HG02571 (cell line): ENCODE measurements around the gene TNNT3.
"Not testable (repeated sequence)": the region's sequence is repeated elsewhere in the genome, so short reads cannot be mapped to it uniquely, and the experiment has no call there.

Experiments used
- ATAC-seq: cut with Tn5 transposase; IDR thresholded peaks from one replicate; pipeline ENCODE4 v1.9.1; 2021; ENCODE audit warnings: mild to moderate bottlenecking, moderate library complexity; ENCODE audit not compliant: unreplicated experiment

TNNT3 gene

DNA sequence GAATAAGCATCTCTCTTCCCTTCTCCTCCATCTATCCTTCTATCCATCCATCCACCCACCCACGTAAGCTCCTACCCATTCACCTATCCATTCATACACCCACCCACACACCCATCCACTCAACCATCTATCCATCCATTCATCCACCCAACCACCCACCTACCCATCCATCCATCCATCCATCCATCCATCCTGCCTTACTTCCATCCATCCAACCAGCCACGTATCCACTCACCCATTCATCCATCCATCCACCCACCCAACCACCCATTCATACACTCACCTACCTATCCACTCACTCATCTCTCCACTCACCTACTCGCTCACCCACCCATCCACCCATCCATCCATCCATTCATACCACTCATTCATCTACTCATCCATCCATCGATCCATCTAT lies 13.2 kb downstream of the TNNT3 start:
- ATAC-seq, result no peak

DNA sequence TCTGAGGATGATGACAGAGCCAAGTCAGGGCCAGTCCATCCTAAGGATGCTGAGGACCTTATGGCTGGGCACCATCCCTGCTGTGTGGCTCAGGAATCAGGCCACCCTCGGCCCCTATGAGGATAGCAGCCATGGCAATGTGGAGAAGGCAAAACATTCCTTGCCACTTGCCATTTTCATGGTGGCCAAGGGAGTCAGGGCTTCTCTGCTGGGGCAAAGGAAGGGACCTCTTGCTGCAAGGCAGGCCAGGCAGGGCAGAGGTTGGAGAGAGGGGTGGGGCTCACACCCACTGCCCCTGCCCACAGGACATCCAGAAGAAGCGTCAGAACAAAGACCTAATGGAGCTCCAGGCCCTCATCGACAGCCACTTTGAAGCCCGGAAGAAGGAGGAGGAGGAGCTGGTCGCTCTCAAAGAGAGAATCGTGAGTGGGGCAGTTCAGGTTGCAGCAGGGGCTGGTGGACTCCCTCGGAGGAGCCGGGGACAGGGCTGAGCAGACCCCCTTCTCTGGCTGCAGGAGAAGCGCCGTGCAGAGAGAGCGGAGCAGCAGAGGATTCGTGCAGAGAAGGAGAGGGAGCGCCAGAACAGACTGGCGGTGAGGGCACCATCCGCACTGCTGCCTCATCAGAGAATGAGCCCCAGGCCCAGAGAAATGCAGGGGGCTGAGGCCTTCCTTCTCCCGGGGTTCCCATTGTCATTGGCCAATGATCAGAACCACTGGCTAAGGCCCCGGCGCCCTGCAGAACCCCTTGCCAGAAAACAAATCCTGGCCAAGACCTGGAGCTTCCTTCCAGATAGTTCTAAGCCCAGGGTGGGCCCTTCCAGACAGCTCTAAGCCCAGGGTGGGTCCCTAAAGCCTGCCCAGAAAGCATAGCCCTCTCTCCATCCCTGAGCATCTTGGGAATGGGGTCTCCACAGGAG lies 14.2 kb downstream of the TNNT3 start:
- ATAC-seq, result no peak

DNA sequence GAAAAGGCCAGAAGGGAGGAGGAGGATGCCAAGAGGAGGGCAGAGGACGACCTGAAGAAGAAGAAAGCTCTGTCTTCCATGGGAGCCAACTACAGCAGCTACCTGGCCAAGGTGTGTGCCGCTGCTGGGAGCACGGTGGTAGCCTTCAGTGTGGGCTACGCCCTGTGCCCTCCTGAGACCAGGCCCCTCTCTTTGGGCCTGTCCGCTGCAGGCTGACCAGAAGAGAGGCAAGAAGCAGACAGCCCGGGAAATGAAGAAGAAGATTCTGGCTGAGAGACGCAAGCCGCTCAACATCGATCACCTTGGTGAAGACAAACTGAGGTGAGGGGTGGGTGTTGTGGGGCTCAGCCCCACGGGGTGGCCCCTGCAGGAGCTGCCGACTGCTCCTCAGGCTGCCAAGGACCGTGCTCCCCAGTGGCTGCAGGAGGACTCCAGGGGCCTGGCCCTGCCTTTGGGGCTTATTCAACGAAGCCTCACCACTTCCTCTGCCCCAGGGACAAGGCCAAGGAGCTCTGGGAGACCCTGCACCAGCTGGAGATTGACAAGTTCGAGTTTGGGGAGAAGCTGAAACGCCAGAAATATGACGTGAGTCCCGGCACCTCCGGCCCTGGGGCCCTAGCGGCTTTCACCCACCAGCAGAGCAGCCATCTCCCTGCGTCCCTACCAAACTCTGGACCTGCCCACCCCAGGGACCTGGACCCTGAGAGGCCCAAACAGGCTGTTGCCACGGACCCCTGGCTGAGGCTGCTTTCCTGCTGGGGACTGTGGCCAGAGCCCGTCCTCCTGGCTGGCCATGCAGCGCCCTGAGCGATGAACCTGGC lies 15.0 kb downstream of the TNNT3 start:
- no peak for ATAC-seq

DNA sequence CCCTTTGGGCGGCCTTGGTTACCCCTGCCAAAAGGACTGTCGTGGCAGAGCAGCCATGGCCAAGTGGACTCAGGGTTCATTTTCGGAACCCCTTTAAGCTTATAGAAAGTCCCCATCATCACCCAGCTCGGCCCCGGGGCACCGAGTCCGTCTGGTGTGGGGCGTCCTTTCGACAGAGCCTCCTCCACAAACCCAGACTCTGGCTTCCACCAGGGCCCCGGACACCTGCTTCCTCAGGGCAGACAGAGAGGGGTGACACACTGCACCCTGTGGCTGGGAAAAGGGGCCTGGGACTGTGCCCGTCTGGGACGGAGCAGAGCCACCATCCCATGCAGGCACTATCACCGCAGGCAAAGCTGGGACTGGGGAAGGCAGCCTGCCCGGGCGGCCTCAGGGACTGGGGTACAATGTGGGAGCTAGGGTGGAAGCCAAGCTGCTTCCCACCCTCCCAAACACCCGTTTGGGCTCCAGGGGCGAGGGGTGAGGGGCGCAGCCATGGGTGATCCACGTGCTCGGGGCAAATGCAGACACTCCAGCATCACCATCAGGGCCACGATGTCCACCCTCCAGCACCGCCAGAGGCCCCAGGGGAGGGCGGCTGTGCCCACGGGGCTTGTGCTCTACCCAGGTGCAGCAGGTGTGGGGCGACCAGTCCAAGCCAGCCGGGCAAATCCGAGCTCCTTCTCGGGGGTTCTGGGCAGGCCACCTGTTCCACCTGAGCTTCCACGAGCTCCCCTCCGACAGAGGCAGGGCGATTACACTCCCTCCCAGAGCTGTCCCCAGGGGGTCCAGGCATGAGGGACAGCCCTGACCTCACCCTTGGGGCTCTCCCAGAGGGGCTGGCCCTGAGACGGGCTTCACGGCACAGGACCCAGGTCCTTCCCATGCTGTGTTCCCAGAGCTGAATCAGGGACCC lies 15.9 kb downstream of the TNNT3 start:
- no peak for ATAC-seq

DNA sequence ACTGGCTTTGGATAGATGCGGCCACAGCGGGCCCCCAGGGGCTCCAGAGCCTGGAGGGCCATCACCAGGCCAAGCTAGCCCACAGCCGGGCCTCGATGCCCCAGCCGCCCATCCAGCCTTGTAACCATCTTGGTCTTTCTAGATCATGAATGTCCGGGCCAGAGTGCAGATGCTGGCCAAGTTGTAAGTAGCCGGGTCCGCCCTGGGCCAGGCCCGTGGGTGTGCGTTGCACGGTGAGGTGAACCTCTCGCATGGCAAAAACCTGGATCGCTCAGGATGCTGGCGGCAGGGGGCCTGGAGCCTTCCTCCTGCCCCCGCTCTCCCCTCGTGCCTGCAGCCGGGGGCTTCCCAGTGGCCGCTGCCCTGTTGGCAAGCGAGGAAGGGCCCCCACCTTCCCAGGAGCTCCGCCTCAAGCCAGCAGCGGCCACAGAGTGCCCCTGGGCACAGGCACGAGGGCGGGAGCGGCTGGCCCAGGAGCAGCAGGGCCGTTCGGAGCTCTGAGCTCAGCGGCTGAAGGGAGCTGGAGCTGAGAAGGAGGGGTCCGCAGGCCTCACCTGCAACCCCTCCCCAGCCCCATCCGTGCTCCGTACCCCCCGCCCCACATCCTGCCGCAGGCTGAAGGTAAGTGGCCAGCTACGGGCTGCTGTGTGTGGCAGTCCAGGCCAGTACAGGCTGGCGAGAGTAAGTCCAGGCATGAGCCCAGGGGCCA lies 16.7 kb downstream of the TNNT3 start:
- ATAC-seq, result no peak

DNA sequence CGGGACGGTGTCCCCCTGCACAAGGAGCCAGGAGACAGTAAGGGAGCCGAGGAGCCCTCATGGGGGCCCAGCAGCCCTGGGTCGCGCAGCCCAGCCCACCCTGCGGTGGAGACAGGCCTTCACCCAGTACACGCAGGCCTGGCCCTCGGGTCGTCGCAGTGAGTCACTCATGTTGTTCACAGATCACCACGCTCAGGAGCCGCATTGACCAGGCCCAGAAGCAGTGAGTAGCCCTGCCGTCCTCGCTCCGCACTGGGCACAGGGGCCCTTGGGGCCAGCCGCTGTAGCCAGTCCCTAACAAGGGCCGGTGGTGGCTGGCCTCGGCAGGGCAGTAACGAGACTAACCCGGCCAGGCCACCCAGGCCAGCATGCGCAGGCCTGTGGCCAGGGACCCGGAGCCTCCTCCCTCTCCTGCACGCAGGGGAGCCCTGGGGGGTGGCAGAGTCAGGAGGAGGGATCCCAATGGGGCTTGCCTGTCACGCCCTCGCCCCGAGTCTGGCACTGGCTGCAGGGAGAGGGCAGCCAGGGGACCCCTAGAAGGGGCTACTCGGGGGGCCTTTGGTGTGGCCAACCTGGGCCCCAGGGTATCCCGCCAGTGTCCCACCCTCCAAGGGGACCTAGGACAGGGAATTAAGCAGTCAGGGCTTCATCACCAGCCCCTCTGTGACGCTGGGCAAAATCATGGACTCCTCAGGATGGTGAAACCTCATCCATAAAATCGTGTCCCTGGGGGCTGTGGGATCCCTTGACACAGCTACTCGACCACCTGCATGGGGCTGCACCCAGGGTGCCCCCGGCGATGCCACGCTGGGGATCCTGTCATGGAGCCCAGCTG lies 17.5 kb downstream of the TNNT3 start:
- ATAC-seq, result no peak

DNA sequence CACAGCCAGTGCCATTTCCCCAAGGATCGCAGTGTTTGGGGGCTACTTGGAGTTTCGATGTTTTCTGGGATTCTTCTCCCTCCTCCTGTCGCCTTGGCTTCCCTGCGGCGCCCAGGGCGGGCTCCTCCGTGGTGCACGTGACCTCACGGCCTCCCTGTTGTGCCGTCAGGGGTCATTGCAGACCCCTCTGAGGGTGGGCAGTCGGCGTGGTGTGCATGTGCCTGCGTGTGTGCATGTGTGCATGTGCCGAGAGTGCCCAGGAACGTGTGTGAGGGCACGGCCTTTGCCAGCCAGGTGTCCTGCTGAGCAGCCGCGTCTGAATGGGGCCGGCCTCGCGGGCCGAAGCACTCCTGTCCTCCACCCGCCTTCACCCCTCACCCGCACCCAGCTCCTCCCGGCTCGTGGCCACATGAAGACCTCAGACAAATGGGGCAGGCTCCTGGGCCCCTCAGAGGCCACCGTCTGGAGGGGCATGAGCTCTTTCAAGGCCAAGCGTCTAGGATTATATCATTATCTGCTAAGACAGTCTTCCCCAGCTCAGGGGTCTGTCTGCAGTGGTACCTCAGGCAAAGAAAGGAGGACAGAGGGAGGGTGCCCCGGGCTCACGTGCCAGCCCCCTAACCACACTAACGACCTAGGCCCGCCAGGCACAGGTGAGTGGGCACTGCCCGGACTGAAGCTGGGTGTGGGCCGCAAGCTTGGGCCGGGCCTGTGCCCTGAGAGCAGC lies 18.3 kb downstream of the TNNT3 start:
- no peak for ATAC-seq

DNA sequence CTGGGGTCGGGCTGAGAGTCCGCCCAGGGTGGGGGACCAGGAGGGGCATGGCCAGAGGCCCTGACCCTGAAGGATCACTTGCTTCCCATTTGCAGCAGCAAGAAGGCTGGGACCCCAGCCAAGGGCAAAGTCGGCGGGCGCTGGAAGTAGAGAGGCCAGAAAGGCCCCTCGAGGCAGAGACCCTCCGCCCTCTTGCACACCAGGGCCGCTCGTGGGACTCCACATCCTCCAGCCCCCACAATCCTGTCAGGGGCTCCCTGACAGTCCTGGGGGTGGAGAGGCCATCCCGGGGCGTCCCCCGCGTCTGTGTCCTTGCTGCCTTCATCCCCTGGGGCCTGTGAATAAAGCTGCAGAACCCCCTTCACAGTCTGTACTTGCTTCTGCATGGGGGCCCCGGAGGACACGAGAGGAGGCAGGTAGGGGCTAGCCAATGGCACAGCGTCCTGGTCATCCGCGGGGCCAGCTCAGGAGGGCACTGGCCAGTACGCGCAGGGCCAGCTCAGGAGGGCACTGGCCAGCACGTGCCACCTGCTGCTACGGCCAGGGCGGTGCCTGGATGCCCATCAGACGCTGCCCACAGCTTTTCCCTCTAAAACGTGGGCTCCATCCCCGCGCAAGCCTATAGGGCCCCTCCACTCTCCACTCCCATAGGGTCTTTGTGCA lies 19.0 kb downstream of the TNNT3 start:
- no peak for ATAC-seq

DNA sequence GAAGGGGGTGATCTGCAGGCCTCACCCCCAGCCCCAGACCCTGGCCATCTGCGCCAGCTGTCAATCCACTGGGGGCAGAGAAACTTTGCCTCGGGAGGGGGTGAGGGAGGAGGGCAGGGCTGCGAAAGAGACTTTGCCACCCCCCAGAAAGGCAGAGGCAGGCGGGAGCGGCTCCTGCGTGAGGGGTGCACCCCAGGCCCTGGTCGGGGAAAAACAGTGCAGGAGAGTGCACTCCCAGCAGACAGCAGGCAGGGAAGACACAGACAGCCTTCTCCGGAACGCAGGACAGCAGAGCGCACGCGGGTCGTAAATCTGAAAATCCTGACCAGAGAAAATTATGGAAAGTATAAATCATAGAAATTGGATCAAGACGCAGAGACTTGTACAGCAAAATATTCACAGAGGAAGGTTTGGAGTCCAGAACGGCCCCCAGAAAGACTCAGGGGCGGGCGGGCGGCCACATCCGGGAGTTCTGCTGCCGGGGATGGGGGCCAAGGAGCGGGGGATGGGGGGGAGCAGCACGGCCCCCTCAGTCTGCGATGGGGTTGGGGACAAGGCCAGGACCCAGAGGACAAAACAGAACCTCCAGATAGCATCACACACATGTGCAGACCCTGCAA lies 19.6 kb downstream of the TNNT3 start:
- ATAC-seq, result no peak

DNA sequence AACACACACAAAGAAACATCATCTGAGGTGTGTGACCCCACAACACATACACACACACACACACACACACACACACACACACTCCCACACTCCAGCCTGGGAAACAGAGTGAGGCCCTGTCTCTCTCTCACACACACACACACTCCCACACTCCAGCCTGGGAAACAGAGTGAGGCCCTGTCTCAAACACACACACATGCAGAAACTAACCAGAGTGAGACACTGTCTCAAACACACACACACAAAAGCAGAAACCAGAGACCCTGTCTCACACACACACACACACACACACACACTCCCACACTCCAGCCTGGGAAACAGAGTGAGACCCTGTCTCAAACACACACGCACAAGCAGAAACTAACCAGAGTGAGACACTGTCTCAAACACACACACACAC lies 20.3 kb downstream of the TNNT3 start:
- ATAC-seq, result not testable (repeated sequence)

DNA sequence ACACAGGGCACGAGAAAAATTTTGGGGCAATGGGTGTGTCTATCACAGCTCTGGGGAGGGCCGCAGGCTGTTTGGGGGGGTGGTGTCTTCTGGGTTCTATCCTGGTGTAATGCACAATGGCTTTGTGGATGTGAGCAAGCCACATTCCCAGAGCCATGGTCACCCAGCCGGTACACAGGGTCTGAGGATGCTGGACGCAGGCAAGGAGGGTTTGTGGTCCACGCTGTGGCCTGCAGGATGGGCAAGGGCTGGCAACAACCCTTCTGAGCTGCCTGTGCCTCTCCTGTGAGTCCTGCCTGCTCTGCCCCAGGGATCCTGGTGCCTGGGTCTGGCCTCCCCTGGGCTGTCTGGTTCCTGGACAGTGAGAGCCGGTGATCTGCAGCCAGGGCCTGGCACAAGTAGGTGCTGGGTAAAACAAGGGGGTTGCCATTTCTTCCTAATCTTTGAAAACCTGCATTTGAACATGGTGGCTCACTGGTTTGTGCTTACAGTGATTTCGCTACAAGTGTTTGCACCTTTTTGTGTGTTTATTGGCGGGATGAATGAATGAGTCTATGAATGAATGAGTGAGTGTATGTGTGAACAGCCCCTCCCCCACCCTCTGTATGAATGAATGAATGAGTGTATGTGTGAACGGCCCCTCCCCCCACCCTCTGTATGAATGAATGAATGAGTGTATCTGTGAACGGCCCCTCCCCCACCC lies 23.2 kb downstream of the TNNT3 start:
- no peak for ATAC-seq

DNA sequence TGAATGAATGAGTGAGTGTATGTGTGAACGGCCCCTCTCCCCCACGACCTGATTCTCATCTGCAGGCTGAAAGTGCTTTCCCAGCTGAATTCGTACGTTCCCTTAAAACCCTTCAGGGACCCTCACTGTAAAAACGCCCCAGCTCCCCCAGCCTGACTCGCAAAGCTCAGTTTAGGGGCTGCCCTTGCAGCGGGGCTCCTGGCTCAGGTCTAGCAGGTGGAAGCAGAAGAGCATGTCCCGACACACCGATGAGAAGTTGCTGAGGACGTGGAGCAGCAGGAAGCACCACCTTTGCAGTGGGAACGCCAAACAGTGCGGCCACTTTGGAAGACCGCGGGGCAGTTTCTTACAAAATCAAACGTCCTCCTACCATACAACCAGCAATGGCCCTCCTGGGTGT lies 24.1 kb downstream of the TNNT3 start:
- ATAC-seq, result no peak

DNA sequence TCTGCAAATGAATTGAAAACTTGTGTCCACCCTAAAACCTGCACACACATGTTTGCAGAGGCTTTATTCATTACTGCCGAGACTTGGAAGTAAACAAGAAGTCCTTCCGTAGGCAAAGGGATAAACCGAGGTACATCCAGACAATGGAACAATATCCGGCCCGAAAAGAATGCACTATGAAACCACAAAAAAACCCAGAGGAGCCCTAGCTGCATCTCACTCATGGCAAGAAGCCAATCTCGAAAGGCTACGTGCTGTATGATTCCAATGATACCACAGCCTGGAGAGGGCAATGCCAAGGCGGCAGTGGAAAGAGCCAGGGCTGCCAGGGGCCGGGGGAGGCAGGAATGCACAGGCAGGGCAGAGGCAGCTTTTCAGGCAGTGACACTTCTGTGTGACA lies 24.5 kb downstream of the TNNT3 start:
- no peak for ATAC-seq

DNA sequence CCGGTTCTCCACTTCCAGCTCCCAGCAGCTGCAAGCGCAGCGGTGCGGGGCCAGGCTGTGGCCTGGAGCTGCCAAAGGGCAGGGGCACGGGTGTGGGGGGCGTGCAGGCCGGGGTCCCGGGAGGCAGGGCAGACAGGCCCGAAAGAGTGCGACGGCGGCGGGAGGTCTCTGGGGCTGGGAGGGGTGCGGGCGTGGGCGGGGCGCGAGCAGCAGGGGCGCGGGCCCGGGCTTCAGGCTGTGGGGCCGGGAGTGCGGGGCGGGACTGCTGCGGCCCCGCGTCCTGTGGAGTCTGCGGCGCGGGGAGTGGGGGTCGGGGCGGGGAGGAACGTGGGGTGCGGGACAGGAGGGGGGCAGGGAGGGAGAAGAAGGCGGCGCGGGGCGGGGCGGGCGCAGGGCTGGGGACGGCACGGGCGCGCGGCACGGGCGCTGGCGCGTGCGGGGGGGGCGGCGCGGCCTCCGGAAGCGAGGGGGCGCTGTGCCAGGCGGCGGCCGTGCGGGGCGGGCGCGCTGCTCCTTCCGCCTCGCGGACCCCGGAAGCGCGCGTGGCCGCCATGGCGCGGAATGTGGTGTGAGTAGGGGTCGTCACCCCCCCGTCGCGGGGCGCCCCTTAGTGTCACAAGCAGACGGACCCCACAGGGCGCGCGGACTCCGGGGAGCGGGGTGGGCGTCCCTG lies 27.4 kb downstream of the TNNT3 start, which contains the start of gene MRPL23:
Gene MRPL23, plus strand, starts transcription at position 521 of the 673 bp plus-strand sequence. Its CDS starts 31 bp downstream, at position 552.
- no peak for ATAC-seq

DNA sequence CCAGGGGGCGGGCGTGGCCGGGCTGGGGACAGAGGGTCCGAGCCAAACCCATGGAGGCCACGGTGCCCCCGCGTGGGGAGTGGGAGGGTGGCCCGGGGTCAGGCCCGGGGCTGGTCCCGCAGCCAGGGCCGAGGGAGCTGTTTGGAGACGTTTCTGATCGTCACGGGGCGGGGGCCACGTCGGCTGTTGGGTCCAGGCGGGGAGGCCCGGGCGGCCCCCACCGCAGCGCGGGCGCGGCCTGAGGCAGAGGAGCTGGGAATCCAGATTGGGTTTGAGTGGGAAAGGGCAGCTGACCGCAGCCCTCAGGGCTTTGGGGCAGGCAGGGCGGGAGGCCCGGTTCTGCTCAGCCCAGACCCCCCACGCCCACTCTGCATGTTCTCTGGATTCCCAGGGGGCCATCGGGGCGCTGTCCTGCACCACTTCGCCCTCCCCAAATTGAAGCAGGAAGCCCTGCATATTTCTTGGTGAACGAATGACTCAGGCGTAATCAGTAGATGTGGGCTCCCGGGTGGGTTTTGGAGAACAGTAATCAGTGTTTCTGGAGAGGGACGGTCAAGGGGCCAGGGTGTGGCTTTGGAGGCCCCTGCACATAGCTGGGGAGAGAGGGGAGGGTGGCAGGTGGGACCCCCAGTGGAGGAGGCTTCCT lies 28.2 kb downstream of the TNNT3 start:
- ATAC-seq, result no peak

DNA sequence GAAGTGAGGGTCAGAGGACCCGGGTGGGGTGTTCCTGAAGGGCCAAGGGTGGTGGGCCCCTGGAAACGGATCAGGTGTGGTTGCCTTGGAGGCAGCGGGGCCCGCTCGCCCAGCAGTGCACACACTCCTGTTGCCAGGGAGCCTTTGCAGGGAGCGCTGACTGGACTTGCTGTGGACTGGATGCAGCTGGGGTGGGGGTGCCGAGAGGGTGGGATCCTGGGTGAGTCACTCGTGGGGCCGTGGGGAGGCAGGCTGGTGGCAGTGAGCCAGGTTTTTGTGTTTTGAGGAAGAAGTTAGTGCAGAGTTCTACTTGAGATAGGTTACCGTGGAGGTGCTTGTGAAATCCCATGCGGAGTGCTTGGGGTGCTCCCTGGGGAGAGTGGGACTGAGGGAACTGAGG lies 28.9 kb downstream of the TNNT3 start:
- ATAC-seq, result no peak
